HCT116 (cell line): ENCODE measurements around the gene SRRT. TPM values are rescaled to one million over a fixed set of nuclear protein-coding genes. Genes with fewer than 3 reads are reported as not detected.

Source experiments
- ATAC-seq: fragments of 200-7000 bp; cut with Tn5 transposase; 2 replicates; pipeline ENCODE4 v1.9.1; 2020; ENCODE audit warnings: mild to moderate bottlenecking, moderate library complexity
- BruUV-seq: library from RNA; stranded (reverse); fragments of 400-500 nt; replicated peaks from 2 replicates; lab custom pipeline; 2021; lab: Mats Ljungman, UMichigan
- CTCF ChIA-PET: fragments of 300-600 bp; sonication (Branson Sonifier 250); formaldehyde crosslinking; loops from one replicate; lab custom pipeline; 2021; ENCODE audit warnings: antibody characterized with exemption; lab: Charles Lee
- POLR2A ChIA-PET: fragments of 300-600, 350-600 bp; sonication (Branson Sonifier 250); formaldehyde crosslinking; loops from one replicate; lab custom pipeline; 2021; ENCODE audit warnings: antibody characterized with exemption; lab: Charles Lee
- RAD21 ChIA-PET, 2 experiments: fragments of 300-600 bp; sonication (Branson Sonifier 250); formaldehyde crosslinking; loops; one replicate each; lab custom pipeline; 2023; ENCODE audit warnings: low total read pairs in 2 of 2; ENCODE audit not compliant: uncharacterized antibody in 2 of 2, unreplicated experiment in 2 of 2, low non-redundant PET in 1 of 2; lab: Charles Lee
- DNase-seq: peaks from one replicate; pipeline ENCODE4 v3.0.0-alpha.2; 2010; ENCODE audit warnings: low read depth, low spot score
- H2AFZ ChIP-seq: fragments of 200-600 bp; shearing (Covaris generic), sonication (generic); 2 replicates; pipeline ENCODE4 v1.6.1; 2017; ENCODE audit warnings: low read depth, mixed run types, mixed read lengths, antibody characterized with exemption, low read length; ENCODE audit not compliant: poor library complexity, severe bottlenecking
- H3K27ac ChIP-seq: 2 replicates; pipeline ENCODE4 v1.5.1; 2012; ENCODE audit warnings: low read depth, low read length
- H3K27me3 ChIP-seq: fragments of 200-600 bp; sonication (generic); 2 replicates; pipeline ENCODE4 v1.6.1; 2016; ENCODE audit warnings: mixed run types, low read length, mixed read lengths; ENCODE audit not compliant: insufficient read depth
- H3K36me3 ChIP-seq, 2 experiments: fragments of 200-500 bp in 1 of 2; fragments of 200-600 bp in 1 of 2; sonication (Bioruptor generic) in 1 of 2; sonication (generic) in 1 of 2; 2 replicates each; pipeline versions ENCODE4 v1.5.1 to v1.6.1; 2014 to 2016; ENCODE audit warnings: low read length in 2 of 2, inconsistent platforms in 1 of 2, mixed read lengths in 1 of 2, mixed run types in 1 of 2; ENCODE audit not compliant: insufficient read depth in 2 of 2, control insufficient read depth in 1 of 2
- H3K4me1 ChIP-seq, 2 experiments: fragments of 200-600 bp in 1 of 2; sonication (generic) in 1 of 2; 2 replicates each; pipeline versions ENCODE4 v1.5.1 to v1.6.1; 2012 to 2017; ENCODE audit warnings: low read length in 2 of 2, inconsistent platforms in 1 of 2, mild to moderate bottlenecking in 1 of 2, mixed read lengths in 1 of 2, mixed run types in 1 of 2, moderate library complexity in 1 of 2; ENCODE audit not compliant: insufficient read depth in 2 of 2, control insufficient read depth in 1 of 2
- H3K4me2 ChIP-seq: fragments of 200-600 bp; sonication (generic); 2 replicates; pipeline ENCODE4 v1.6.1; 2017; ENCODE audit warnings: mixed run types, low read length, mixed read lengths
- H3K4me3 ChIP-seq, 2 experiments: fragments of 200-600 bp in 1 of 2; sonication (generic) in 1 of 2; replicated peaks in 1 of 2; 2 replicates each; pipeline ENCODE4 v1.5.1; 2011 to 2016; ENCODE audit warnings: low read length in 2 of 2, control low read depth in 1 of 2, low read depth in 1 of 2, mild to moderate bottlenecking in 1 of 2, mixed read lengths in 1 of 2, mixed run types in 1 of 2
- H3K79me2 ChIP-seq: fragments of 200-600 bp; sonication (generic); 2 replicates; pipeline ENCODE4 v1.6.1; 2017; ENCODE audit warnings: mild to moderate bottlenecking, mixed run types, low read length, moderate library complexity, mixed read lengths; ENCODE audit not compliant: insufficient read depth
- H3K9ac ChIP-seq: fragments of 200-600 bp; sonication (generic); 2 replicates; pipeline ENCODE4 v1.6.1; 2016; ENCODE audit warnings: low read length, mixed read lengths
- H3K9me2 ChIP-seq: fragments of 200-600 bp; sonication (generic), shearing (Covaris generic); 2 replicates; pipeline ENCODE4 v1.6.1; 2017; ENCODE audit warnings: mixed run types, mild to moderate bottlenecking, moderate library complexity; ENCODE audit not compliant: insufficient read depth
- H3K9me3 ChIP-seq, 2 experiments: fragments of 200-500 bp in 1 of 2; fragments of 200-600 bp in 1 of 2; sonication (Bioruptor generic) in 1 of 2; sonication (generic) in 1 of 2; 2 replicates each; pipeline ENCODE4 v1.6.1; 2014 to 2017; ENCODE audit warnings: low read length in 2 of 2, mixed read lengths in 2 of 2, inconsistent platforms in 1 of 2, low read depth in 1 of 2, mild to moderate bottlenecking in 1 of 2, mixed run types in 1 of 2, moderate library complexity in 1 of 2; ENCODE audit not compliant: control insufficient read depth in 1 of 2, insufficient read depth in 1 of 2
- H4K20me1 ChIP-seq: fragments of 200-600 bp; sonication (generic), shearing (Covaris generic); 2 replicates; pipeline ENCODE4 v1.6.1; 2017; ENCODE audit warnings: mixed run types, mild to moderate bottlenecking, moderate library complexity; ENCODE audit not compliant: insufficient read depth
- JUND ChIP-seq: IDR thresholded peaks from 2 replicates; pipeline ENCODE4 v1.6.1; 2012
- POLR2A ChIP-seq: IDR thresholded peaks from 2 replicates; pipeline ENCODE4 v1.7.0; 2011; ENCODE audit warnings: borderline replicate concordance; ENCODE audit not compliant: insufficient read depth, insufficient read length; ENCODE audit errors: extremely low read depth
- TCF7L2 ChIP-seq: IDR thresholded peaks from 2 replicates; pipeline ENCODE4 v1.7.0; 2011; ENCODE audit warnings: borderline replicate concordance, inconsistent platforms; ENCODE audit not compliant: insufficient read depth, insufficient read length; ENCODE audit errors: extremely low read depth
- YY1 ChIP-seq: IDR thresholded peaks from 2 replicates; pipeline ENCODE4 v1.6.1; 2011; ENCODE audit warnings: low read length, low read depth, moderate library complexity, mild to moderate bottlenecking; ENCODE audit not compliant: insufficient replicate concordance; ENCODE audit errors: extremely low read depth
- ZFX ChIP-seq: fragments of 450-650 bp; IDR thresholded peaks from 2 replicates; pipeline ENCODE4 v1.6.1; 2017
- ZNF274 ChIP-seq: fragments of 200-500 bp; sonication (Bioruptor generic); IDR thresholded peaks from 2 replicates; pipeline ENCODE4 v1.6.1; 2014; ENCODE audit warnings: mild to moderate bottlenecking, low read depth, low read length, inconsistent platforms
- intact Hi-C: fragments of 100-400 bp; cut with micrococcal nuclease; formaldehyde crosslinking; loops from 2 replicates; pipeline ENCODE4 v1.10.0; 2022
- total RNA-seq: library from RNA; stranded (reverse); gene quantifications from one replicate; pipeline ENCODE4 v1.2.1, GENCODE V29; 2021; ENCODE audit not compliant: unreplicated experiment

The SRRT gene
- total RNA-seq, 1 experiment from 2014 or later, result 252 TPM

- TF ChIP-seq YY1 (peak; percentile 57), TCF7L2 (no peak), JUND (no peak), POLR2A (peak; percentile 25)
Measured at GRCh38 chr7:100865938-100866728, 8.8 kb upstream of the SRRT start (continued).

DNA sequence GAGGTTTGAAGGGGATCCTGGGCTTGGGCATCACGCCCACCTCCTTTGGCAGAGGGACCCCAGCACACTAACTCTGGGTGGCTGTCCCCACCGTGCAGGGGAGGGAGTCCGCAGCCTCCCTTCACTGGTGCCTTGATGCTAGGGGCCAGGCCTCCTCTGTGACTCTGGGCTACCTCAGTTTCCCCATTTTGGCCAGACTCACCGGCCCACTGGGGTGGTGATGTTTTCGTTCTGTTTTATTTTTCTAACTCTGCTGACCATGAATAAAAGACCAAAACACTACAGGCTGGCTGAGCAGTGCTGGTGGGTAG, 8.2 kb upstream of the SRRT start:
- H3K4me2 ChIP-seq, result peak overlapping the region; percentile 89
- POLR2A ChIA-PET, result interaction anchor here (0.7 to 1.1 kb wide), 3 partner anchors 8 to 23 kb away, joined by 4 to 5 read pairs (median 5); partner anchors contain the start of genes SLC12A9, SRRT and UFSP1
- CTCF ChIA-PET, result no interaction called here
- TF ChIP-seq ZNF274, result no peak
- TF ChIP-seq POLR2A, result peak; percentile 7
- TF ChIP-seq ZFX, result peak; percentile 4; the same call in 1 of the 2 replicates
- no peaks in the 10 kb centered on the region for H3K9me3 ChIP-seq
- ATAC-seq (no peak), DNase-seq (no peak)
- H2AFZ ChIP-seq, result no peak overlapping the region
- intact Hi-C loops, result no loop called here
- peaks cover 25 to 39% of the 10 kb centered on the region in 2 experiments for H3K4me1 ChIP-seq
- H4K20me1 ChIP-seq, result no peaks in the 10 kb centered on the region
- peak overlapping the region; percentile 100 for H3K27ac ChIP-seq
- H3K4me3 ChIP-seq, result peak overlapping the region; percentile 90 to 95
- H3K27me3 ChIP-seq, result no peaks in the 10 kb centered on the region
- peak overlapping the region; percentile 99 for H3K9ac ChIP-seq
- H3K9me2 ChIP-seq, result no peaks in the 10 kb centered on the region
- RAD21 ChIA-PET, result no interaction called here
- H3K79me2 ChIP-seq, result peaks cover 41% of the 10 kb centered on the region
- H3K36me3 ChIP-seq, result peaks cover 7 to 12% of the 10 kb centered on the region in 2 experiments; a peak in 2 of 4 replicates
- BruUV-seq, result TSS peak; percentile 65
